Measurements from ENCODE around the gene PPP3CB.

Gene PPP3CB

DNA sequence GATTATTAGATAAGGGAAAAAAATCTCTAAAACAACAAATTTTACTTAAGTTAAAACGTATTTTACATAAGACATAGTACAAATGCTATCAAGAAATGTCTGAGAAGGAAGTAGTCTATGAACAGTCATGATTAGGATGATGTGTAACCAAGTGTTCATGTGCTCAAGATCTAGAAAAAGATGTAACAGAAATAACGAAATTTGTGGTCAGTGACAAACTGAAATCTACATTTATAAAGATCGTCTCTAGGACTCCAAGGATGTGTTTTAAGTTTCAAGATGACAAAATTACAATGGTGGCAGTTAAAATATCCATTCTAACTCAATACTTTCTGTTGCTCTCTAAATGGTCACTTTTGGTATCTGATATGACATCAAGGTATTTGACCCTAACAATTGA is 17.2 kb downstream of the PPP3CB start:
- no peak for DNase-seq

DNA sequence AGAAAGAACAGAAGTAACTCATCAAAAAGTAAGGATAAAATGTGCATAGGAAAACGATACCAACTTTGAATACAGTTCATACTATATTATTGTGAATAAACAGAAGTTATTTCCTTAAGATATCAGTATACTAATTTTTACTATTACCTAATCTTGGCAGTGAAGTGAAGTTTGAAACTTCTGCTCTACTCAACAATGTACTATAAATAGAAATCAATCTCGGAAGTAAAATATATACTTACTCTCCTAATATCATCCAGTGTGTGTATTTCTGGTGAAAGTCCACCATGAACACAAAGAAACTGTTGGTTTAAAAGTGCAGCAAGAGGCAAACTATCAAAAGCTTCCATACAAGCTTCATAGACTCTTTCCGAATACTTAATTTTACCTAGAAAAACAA is 24.6 kb downstream of the PPP3CB start:
- no peak for DNase-seq

DNA sequence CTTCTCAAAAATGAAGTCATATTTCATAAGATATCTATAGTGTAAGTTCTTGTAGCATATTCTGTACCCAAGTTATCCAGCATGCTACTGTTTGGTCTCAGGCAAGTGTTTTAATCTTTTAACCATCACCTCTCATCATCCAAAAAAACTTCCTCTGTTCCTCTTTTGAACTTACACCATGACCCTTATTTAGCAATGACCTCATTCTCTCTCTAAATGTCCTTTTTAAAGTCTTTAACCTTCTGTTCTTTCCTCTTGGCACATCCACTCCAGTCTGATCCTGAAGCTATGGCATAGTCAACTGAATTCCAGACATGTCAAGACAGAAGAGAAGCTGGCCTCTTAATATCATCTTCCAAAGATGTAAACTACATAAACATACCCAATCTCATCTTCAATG is 26.2 kb downstream of the PPP3CB start:
- DNase-seq = no peak

DNA sequence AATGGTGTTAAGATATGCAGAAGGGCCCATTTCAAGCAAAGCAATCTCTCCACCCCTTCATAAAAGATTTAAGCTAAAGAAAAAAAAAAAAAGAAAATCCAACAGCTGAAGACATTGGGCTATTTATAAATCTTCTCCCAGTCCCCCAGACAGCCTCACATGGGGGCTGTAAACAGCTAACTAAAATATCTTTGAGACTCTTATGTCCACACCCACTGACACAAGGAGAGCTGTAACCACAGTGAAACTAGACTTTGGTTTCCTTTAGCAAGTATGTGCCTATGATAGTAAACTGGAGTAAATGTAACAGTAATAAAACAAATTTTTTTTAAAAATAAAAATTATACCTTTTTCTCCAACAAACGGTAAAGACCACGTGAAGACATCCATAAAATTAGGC is 28.6 kb downstream of the PPP3CB start:
- no peak for DNase-seq

DNA sequence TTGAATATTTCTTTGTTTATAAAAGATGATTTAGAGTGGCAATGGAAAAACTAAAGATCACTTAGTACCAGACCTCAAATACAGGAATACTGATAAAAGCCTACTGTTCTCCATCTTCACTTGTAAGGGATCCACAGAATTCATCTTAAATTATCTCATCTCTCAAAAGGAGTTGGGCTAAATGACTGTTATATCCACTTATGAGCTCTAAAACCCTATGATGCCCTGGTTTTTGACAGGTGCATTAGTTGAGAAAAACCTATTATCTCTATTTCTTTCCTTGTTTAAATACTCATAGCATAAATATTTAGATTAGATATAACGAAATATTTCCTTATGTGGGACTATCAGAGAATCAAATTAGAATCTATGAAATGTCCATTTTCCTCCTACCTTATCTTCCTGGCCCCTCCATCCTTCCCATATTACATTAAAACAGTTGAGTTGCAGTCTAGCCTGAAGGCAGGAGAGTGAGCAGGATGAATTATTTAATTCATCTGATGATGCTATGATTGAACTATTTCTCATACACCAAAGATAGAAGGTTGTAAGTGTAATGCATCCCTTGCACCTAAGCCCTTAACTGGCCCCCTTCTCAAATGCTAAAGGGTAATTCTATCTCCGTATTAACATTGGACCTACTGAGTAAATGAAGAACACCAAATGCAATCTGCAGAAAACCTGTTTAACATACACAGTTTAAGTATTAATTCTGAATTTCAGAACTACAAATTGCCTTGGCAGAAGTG is 29.7 kb downstream of the PPP3CB start:
- no peak for DNase-seq

DNA sequence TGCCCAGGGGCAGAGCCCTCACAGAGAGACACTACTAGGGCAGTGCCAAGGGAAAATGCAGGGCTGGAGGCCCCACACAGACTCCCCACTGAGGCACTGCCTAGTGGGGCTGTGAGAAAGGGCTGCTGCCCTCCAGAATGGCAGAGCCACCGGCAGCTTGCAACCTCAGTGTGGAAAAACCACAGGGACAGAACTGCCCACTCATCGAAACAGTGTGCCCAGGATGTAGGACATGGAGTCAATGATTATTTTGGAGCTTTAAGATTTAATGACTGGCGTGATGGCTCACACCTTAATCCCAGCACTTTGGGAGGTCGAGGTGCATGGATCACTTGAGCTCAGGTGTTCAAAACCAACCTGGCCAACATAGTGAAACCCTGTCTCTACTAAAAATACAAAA is 34.9 kb downstream of the PPP3CB start:
- DNase-seq = no peak

DNA sequence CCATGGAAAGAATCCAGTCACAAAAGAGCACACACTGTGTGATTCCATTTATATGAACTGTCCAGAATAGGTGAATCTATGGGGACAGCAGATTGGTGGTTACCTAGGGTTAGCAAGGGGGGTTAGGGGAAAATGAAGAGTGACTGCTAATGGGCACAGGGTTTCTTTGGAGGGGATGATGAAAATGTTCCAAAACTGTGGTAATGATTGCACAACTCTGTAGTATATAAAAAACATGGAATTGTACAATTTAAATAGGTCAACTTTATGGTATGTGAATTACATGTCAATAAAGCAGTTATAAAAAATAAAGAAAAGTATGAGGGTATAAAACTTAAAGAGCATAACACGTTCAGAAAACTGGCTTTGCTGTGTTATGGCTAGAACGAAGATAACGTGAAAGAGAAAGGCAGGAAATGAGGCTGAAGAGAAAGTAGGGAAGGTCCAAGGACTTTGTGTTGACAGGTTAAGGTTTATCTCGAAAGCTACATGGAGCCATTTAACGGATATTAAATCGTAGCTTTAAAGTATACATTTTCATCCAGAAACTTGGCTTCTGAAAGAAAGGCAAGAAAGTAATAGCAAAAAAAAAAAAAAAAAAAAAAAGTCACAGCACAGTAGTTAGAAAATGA is 36.0 kb downstream of the PPP3CB start:
- DNase-seq = no peak

DNA sequence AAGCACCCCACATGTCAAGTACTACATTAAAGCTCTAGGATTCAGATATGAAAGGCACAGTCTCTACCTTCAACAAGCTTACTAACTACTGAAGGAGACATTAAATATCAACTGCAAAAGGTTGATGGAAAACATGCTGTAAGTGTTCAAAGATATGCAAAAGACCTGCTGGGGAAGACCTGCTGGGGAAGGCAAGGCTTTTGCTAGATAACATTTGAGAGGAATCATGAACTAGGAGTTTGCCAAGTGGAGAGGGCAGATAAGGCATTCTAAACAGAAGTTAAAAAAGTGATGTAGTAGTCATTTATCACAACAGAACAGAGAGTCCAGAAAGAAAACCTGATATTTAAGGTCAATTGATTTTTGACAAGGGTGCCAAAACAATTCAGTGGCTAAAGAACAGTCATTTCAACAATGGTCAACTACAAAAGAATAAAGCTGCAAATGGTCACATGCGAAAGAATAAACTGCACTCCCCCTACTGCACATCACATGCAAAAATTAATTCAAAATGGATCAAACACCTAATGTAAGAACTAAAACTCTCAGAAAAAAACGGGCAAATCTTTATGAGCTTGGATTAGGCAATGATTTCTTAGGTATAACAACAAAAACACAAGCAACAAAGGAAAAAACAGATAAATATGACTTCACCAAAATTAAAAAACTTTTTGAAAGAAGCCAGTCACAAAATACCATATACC is 39.5 kb downstream of the PPP3CB start:
- DNase-seq = no peak

DNA sequence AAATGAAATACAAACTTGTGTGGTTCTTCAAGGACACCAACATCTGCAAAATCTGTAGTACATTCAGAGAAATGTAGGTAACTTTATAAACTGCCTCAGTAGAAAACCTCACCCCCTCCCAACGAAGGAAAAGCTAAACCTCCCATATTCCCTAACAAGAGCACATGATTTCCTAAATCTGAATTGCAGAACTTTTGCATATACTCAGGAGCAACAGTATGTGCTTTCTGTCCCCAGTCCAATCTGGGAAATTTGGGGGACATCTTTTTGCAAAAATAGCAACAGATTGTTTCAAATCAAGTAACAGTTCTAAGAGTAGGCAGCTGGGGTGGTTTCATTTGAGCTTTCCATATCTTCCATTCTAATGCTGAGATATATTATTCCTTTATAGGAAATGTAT is 46.7 kb downstream of the PPP3CB start:
- DNase-seq = no peak

DNA sequence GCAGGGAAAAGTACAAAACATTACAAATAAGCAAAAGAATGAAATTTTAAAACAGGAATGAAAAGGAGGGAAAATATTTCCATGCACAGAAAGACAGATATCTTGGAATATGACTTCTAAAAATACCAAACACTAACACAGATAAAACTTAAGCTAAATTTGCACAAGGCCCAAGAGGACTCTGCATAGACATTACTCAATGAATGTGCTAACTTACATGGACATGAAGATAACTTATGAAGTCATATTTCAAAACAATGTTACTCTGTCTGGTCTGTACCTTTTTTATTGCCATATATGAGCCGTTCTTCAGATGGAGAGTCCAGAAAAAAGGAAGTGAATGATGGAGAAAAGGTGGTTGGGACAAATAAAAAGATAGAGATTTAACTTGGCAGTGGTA is 47.4 kb downstream of the PPP3CB start:
- DNase-seq = no peak

DNA sequence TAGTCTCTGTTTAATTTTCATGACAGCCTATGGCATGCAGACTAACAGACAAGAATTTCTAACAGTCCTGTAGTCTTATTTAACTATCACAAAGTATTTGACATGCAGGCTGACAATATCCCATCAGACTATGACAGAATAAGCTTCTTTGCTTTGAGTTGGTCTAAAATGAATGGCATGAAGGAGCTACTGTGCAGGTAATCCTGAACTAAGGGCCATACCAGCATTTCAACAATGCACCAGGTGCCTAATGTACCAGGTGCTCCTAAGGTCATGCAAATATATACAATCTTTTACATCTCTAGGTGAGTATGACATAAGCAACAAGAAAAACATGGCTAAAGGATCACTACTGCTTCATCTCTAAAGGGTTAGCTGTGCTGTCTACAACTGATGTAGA is 48.9 kb downstream of the PPP3CB start:
- peak; percentile 17 for DNase-seq

DNA sequence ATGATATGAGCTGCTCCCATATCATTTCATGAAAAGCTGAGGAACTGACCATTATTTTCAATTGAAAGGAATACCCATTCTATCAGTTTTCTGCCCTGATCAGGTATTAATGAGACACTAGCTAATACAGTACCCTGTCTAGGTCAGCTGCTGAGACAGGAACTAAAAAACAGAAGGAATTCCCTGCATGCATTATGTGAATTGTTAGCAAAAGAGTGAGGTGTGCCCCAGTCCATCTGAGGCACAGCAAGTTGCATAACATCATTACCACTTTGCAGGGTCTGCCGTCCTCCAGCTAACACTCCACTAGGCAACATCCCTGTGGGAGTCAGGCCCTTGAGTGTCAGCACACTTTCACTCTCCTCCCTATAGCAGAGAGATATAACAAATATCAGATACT is 51.4 kb downstream of the PPP3CB start:
- peak; percentile 2 for DNase-seq

DNA sequence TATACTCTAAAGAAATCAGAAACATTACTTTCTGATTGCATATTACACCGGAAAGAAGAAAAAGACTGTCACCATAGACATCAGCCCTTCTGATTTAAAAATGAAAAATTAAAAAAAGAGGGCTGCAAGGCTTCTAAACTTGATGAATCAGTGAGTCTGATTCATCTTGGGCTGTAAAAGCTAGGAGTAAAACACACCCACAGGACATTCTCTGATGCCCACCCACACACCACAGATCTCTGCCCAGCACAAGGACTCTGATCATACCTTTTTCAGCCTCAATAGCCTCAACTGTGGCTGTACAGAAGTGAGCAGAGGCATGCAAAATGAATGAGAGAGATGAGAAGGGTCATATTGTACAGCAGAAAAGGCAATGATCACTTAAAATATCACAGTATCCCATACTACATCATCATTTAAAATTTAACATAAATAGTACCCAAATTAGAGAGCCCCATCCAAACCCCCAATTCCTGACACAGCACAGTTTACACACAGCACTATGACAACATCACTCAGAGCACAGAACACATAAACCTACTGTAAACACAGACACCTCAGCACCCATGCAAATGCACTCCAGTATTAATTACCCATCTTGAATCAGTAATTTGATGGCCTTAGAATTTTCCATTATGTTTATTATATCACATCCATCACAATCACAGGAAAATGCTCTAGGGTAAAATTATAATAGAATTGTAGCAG is 56.1 kb downstream of the PPP3CB start:
- DNase-seq = peak; percentile 95

DNA sequence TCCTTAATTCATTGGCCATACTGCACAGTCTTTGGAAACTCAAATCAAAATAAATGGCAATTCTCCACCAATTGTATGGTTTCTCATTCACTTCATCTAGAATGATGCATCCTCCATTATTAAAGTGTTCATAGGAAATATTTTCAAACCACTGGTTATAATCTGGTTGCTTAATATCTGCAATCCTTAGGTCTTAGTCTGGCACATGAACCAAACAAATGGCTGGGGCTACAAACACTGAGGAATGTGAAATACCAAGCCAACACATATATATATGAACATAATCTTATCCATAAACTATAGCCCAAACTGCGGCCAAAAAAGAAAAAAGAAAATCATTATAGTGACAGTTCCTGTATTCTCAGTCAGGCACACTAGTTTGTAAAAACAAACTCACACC is 56.8 kb downstream of the PPP3CB start:
- DNase-seq = no peak

DNA sequence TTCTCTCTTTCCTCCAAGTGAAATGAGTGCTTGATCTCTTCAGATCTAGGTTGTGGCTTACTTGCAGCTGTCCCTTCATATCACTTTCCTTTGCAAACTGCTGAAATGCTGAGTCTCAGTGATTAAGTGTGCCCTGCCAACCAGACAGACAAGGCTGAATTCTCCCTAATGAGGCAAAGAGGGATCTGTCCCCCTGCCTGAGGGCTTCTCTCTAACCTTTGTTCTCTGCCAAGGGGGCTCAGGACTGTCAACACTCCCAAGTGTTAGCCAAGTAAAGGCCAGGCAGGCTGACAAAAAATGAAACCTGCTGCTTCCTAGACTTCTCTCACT is 62.3 kb downstream of the PPP3CB start, which contains the start of gene MSS51:
Gene MSS51 (minus strand): TSS at position 24 of the 330 bp plus-strand sequence. CDS start 5,277 bp downstream, outside the sequence.
- peak; percentile 92 for DNase-seq

DNA sequence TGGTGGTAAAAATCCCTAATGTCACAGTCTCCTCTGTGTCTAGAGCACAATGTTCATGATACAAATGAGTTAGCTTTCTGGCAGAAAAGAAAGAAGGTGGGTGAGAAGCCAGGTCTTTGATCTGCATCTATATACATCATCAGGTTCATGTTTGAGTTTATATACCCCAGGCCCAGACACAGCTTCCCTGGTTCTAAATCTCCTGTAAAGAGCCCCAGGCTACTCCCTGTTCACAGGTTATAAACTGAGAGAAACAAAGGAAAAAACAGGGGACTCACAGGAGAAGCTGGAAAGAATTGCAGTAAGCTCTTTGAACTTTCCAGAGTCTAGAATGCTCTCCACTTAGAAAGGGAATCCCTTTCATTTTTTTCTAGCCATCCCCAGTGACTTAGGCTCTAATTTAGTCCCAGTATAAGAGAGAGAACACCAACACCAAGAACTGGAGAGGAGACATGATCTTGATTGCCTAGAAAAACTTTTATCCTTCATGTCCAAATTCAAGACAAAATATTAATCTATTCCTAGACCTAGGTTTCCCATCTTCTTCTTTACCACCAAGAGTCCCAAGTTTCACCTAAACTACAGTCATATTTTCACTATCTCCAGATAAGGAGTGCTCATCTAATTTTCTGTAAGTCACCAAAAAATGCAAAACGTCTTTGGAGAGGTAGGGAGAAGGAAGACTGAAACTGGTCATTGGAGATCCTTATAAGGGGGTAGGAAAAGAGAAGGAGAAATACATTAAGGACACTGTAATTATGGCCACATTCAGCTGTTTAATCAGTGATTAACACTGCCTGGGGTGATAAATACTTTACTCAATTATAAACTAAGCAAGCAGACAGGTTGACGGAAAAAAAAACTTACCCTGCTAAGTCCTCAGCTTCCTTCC is 62.9 kb downstream of the PPP3CB start:
- peak; percentile 91 for DNase-seq

DNA sequence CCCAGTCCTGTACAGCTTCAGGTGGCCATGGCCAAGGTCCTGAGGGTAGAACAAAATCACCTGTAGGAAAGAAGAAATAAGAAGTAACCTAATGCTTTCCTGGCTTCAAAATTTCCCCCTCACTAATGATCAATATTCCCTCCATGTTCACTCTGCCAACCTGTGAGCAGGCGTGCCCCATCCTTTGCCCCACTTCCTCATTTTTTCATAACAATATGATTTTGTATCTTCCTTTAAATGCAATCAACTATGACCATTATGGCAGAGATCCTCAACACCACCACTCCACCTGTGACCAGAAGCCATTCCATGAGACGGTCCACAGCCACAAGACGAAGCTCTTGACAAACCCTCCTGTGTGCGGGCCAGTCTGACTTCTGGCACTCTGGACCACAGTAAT is 69.5 kb downstream of the PPP3CB start:
- no peak for DNase-seq

DNA sequence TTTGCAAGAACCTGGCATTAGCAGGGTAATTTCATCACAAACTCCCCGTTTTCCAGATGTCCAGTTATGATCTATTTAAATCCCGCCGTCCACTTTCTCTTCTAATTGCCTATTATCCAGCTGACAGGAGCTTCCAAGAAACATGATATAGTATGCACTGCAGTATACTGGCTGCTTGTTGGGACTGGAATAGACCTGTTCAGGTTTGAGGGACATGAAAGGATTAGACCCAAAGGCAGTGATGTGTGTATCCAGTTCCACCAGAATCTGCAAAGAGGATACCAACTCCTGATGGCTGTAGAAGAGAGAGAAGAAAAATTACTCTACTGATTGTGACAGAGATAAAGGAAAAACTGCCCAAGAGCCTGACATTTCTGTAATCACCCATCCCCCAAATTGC is 71.3 kb downstream of the PPP3CB start:
- DNase-seq = peak; percentile 67

DNA sequence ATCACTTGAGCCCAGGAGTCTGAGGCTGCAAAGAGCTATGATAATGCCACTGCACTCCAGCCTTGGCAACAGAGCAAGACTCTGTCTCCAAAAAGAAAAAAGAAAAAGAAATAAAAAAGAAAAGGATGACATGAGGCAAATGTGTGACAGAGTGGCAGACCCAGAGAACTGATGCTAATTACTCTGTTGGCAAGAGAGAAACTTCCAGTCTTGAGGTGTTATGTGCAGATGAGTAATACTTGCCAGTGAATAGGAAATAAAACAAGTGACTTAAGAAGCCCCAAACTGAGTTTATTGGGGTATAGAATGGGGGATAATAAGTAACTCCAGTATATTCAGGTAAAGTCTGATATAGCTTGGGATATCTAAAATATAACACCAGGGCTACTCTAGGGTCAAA is 72.5 kb downstream of the PPP3CB start:
- no peak for DNase-seq

DNA sequence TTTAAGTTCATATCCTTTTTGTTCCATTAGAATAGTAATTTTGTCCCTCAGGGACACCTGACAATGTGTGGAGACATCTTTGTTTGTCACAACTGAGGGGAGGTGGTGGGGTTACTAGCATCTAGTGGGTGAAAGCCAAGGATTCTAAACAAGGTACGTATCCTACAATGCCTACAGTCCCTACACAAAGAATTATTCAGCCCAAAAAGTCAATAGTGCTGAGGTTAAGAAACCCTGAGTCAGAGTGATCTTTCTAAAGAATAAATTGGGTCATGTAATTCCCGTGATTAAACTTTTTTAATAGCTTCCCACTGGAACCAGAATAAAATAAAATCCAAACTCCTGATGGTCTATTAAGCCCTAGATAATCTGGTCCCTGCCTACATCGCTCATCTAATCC is 79.3 kb downstream of the PPP3CB start:
- no peak for DNase-seq

DNA sequence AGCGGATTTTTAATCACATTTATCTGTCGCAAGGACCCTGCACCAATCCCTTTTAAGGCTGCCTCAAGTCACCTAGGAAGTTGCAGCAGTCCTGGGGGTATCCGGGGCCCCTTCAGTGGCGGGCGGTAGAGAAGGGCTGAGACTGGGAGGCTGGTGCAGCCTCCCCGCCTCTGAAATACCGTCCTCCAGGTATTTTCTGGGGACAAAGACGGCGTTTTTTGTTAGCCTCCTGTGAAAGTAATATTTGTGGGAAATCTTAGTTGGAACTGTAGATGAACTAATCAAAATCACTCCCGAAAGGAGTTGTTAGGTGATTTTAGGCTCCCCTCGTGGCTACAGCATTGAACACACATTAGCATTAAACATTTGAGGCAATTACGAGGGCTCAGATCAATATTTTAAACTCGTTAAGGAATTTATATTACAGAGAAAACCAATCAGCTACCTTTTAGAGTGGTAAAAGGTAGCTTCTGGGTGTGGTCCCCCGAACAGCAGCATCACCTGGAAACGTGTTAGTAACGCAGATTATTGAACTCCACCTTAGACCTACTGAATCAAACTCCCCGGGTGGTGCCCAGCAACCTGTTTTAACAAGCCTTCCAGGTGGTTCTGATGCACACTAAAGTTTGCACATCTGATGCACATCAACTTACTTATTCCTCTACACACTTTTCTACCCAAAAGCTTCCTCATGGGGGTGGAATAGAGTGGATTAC is 81.4 kb downstream of the PPP3CB start:
- DNase-seq = peak; percentile 73

All from NCI-H69 (cell line).